Pancreas (tissue), 10 donors: ENCODE data around the gene CELF5. TPM values are rescaled to one million over a fixed set of nuclear protein-coding genes. Genes with fewer than 3 reads are reported as not detected.
"Not testable (repeated sequence)": the region's sequence is repeated elsewhere in the genome, so short reads cannot be mapped to it uniquely, and the experiment has no call there.

Experiments used
- ATAC-seq, 4 donors: fragments of 200-7000 bp; cut with Tn5 transposase; one replicate each; pipeline versions ENCODE4 v1.8.0 to v1.9.1; 2020; ENCODE audit warnings: mild to moderate bottlenecking in 4 of 4, moderate library complexity in 4 of 4
- DNase-seq, 6 donors: peaks; one replicate each; pipeline ENCODE4 v3.0.0-alpha.2; 2020
- FAIRE-seq: peaks from 2 replicates; lab custom pipeline; 2012; peaks lifted over from hg19 to GRCh38; lab: Jason Lieb, UNC
- H3K27ac ChIP-seq, 4 donors: fragments of 200-600 bp; sonication (generic); 1 replicate in 3 of 4; 2 replicates in 1 of 4; pipeline versions ENCODE4 v1.5.0 to v1.8.0; 2020
- H3K27me3 ChIP-seq, 4 donors: fragments of 200-600 bp; one replicate each; pipeline ENCODE4 v1.8.0; 2021
- H3K36me3 ChIP-seq, 3 donors: fragments of 200-600 bp; sonication (generic) in 1 of 3; one replicate each; pipeline versions ENCODE4 v1.5.0 to v1.8.0; 2020 to 2021
- H3K4me1 ChIP-seq, 3 donors: fragments of 200-600 bp; one replicate each; pipeline ENCODE4 v1.8.0; 2021
- H3K4me3 ChIP-seq, 4 donors: fragments of 200-600 bp; sonication (generic) in 2 of 4; one replicate each; pipeline versions ENCODE4 v1.5.0 to v1.8.0; 2020 to 2021
- H3K9me3 ChIP-seq, 4 donors: fragments of 200-600 bp; one replicate each; pipeline ENCODE4 v1.8.0; 2021
- WGBS, 2 donors: extraction: QIAGEN DNeasy Blood & Tissue Kit; methylation state at CpG; one replicate each; pipeline ENCODE4 v1.1.7; 2013; 5-methylcytosine and 5-hydroxymethylcytosine counted together
- intact Hi-C, 3 donors: fragments of 100-400 bp; cut with DNase I; formaldehyde crosslinking; loops; one replicate each; pipeline versions ENCODE4 v1.11.1 to v1.14.2; 2022
- polyA plus RNA-seq, 2 donors: library from polyadenylated mRNA; stranded (reverse); fragments of 200-250 nt; gene quantifications; one replicate each; pipeline ENCODE4 v1.2.3, GENCODE V29; 2013
- total RNA-seq, 6 donors: library from RNA; stranded (reverse); fragmentation: NEBNext Ultra II Directional in 4 of 6; extraction: Animal tissue kit (Norgen Biotek cat#: 25700) in 4 of 6; gene quantifications; one replicate each; pipeline versions ENCODE4 v1.2.1 to v1.2.4, GENCODE V29; 2021 to 2023
- TF ChIP-seq, protein P1 (sequence below), 4 donors: fragments of 200-600 bp; sonication (generic) in 3 of 4; IDR thresholded peaks; one replicate each; pipeline versions ENCODE4 v1.5.0 to v1.8.0; 2021; ENCODE audit warnings: antibody characterized with exemption in 4 of 4
- donor health status: healthy with polysubstance abuse.
- donor health status: DM: no; HTN: no; CAD: no; lungs with moderate emphysema.
- donor health status: DM: no; HTN: no; CAD: no.
- donor health status: control.
- donor health status: control.
- donor health status: Bipolar disorder and iron deficiency.
- donor health status: DM: yes; HTN: yes; CAD: no.
- donor health status: DM: no; HTN: no; CAD: no.
- donor health status: DM: no; HTN: no; CAD: no.
- donor health status: DM: yes; HTN: yes; CAD: no.

The CELF5 gene
- total and polyA plus RNA-seq, 8 donors: 0.30 to 1.6 (median 0.65) TPM

DNA sequence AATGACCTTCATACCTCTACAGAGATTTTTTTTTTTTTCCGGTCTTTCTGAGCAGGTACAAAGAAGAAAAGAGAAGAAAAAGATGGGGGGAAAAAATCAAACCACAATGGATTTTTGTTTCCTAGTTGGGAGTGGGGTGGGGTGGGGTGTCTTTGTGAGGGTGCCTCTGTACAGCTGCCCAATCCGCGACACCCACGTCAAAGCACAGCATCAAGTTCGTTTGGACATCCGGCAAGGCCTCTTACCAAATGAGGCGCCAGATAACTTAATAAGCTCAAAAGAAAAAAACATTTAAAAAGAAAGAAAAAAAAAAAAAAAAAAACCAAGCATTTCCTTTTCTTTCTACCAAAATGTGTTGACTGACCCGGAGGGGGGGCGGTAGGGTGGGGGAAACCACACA lies 71.6 kb downstream of the CELF5 start:
- Histone ChIP-seq H3K9me3 (no peaks in the 10 kb centered on the region), H3K27me3 (no peaks in the 10 kb centered on the region), H3K4me1 (no peaks in the 10 kb centered on the region), H3K27ac (no peak overlapping the region), H3K4me3 (no peak overlapping the region), H3K36me3 (no peaks in the 10 kb centered on the region)
- WGBS, 2 donors: 51 to 73% methylated on average over 9 of the region's 9 CpGs
- FAIRE-seq: no peak
- no peak for ATAC-seq
- no peak for DNase-seq
- intact Hi-C loops: no loop called here
- TF ChIP-seq, protein P1, sequence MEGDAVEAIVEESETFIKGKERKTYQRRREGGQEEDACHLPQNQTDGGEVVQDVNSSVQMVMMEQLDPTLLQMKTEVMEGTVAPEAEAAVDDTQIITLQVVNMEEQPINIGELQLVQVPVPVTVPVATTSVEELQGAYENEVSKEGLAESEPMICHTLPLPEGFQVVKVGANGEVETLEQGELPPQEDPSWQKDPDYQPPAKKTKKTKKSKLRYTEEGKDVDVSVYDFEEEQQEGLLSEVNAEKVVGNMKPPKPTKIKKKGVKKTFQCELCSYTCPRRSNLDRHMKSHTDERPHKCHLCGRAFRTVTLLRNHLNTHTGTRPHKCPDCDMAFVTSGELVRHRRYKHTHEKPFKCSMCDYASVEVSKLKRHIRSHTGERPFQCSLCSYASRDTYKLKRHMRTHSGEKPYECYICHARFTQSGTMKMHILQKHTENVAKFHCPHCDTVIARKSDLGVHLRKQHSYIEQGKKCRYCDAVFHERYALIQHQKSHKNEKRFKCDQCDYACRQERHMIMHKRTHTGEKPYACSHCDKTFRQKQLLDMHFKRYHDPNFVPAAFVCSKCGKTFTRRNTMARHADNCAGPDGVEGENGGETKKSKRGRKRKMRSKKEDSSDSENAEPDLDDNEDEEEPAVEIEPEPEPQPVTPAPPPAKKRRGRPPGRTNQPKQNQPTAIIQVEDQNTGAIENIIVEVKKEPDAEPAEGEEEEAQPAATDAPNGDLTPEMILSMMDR (IDR thresholded peaks at IDR 0.05): no peak

DNA sequence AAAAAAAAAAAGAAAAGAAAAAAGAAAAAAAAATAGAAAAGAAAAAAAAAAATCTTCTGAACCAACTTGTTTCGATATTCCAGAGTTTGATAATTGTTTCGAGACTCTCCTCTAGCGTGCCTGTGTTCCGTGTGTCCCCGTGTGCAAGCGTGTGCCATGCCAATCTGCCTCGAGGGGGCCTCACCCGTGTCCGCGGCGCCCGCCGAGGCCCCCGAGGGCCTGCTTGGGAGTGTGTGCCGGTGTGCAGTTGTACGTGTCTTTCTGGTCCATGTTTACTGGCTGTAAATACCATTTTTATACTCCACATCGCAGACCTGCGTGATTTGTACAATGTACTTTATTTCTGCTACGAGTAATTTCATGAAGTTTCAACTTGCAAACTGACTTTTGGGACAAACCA lies 72.0 kb downstream of the CELF5 start:
- Histone ChIP-seq H3K27me3 (no peaks in the 10 kb centered on the region), H3K4me3 (no peak overlapping the region), H3K4me1 (no peaks in the 10 kb centered on the region), H3K36me3 (no peaks in the 10 kb centered on the region), H3K9me3 (no peaks in the 10 kb centered on the region), H3K27ac (no peak overlapping the region)
- no peak for FAIRE-seq
- 74 to 84% methylated on average over 19 of the region's 19 CpGs for WGBS, 2 donors
- intact Hi-C loops: no loop called here
- no peak for DNase-seq
- no peak for ATAC-seq
- TF ChIP-seq, protein P1 (IDR thresholded peaks at IDR 0.05): no peak

- no peak for DNase-seq
- H3K36me3 ChIP-seq: no peaks in the 10 kb centered on the region
- no peak for FAIRE-seq
- H3K9me3 ChIP-seq: no peaks in the 10 kb centered on the region
- intact Hi-C loops: no loop called here
- TF ChIP-seq, protein P1 (IDR thresholded peaks at IDR 0.05): no peak
- H3K4me1 ChIP-seq: no peaks in the 10 kb centered on the region
- H3K27ac ChIP-seq: no peak overlapping the region
- WGBS, 2 donors: 74 to 82% methylated on average over 6 of the region's 6 CpGs
- no peak overlapping the region for H3K4me3 ChIP-seq
- ATAC-seq: no peak
- no peaks in the 10 kb centered on the region for H3K27me3 ChIP-seq
Observed at GRCh38 chr19:3298853-3299449, 74.5 kb downstream of the CELF5 start.

DNA sequence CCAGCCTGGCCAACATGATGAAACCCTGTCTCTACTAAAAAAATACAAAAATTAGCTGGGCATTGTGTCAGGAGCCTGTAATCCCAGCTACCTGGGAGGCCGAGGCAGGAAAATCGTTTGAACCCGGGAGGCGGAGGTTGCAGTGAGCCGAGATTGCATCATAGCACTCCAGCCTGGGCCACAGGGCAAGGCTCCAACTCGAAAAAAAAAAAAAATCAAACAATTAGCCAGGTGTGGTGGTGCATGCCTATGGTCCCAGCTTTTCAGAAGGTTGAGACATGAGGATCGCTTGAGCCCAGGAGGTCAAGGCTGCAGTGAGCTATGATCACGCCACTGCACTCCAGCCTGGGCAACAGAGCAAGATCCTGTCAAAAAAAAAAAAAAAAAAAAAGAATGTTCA lies 76.1 kb downstream of the CELF5 start:
- 9 to 10% methylated on average over 8 of the region's 8 CpGs for WGBS, 2 donors

GRCh38 chr19:3302755-3303154 lies 78.3 kb downstream of the CELF5 start:
- 64 to 65% methylated on average over 3 of the region's 3 CpGs for WGBS, 2 donors
- Histone ChIP-seq H3K27me3 (no peaks in the 10 kb centered on the region), H3K36me3 (no peaks in the 10 kb centered on the region), H3K4me3 (no peak overlapping the region), H3K27ac (no peak overlapping the region), H3K4me1 (no peaks in the 10 kb centered on the region), H3K9me3 (no peaks in the 10 kb centered on the region)
- DNase-seq (no peak), FAIRE-seq (no peak), ATAC-seq (no peak)
- intact Hi-C loops: no loop called here
- TF ChIP-seq, protein P1 (IDR thresholded peaks at IDR 0.05): no peak

More for the DNA sequence above, 76.1 kb downstream of the CELF5 start:
- H3K9me3 ChIP-seq, H3K27me3 ChIP-seq, H3K4me1 ChIP-seq, intact Hi-C loops, H3K4me3 ChIP-seq, FAIRE-seq, H3K36me3 ChIP-seq: not testable (repeated sequence)
- ATAC-seq (peak; percentile 72 to 77 (median 73)), DNase-seq (peak in 1 of 6 donors; percentile 51)
- H3K27ac ChIP-seq: peak overlapping the region in 3 of 4 donors; percentile 3 to 45 (median 33)
